BJ (cell line): ENCODE data around the gene CTCF. TPM values are rescaled to one million over a fixed set of nuclear protein-coding genes. Genes with fewer than 3 reads are reported as not detected.

ENCODE experiments used
- CTCF ChIA-PET: fragments of 350-600 bp; formaldehyde crosslinking; extraction: SDS; loops from one replicate; lab custom pipeline; 2021; ENCODE audit warnings: antibody characterized with exemption, inconsistent platforms; lab: Yijun Ruan, JAX
- POLR2A ChIA-PET: fragments of 300-600 bp; sonication (Branson Sonifier 250); formaldehyde crosslinking; extraction: SDS; loops from one replicate; lab custom pipeline; 2021; ENCODE audit warnings: antibody characterized with exemption; lab: Charles Lee
- DNase-seq: peaks from one replicate; pipeline ENCODE4 v3.0.0-alpha.2; 2011; ENCODE audit warnings: low read depth
- H3K27me3 ChIP-seq: 2 replicates; pipeline ENCODE4 v1.6.0; 2011; ENCODE audit warnings: low read length; ENCODE audit not compliant: control insufficient read depth, insufficient read depth
- H3K36me3 ChIP-seq: 2 replicates; pipeline ENCODE4 v1.5.1; 2011; ENCODE audit warnings: low read length; ENCODE audit not compliant: control insufficient read depth, insufficient read depth
- H3K4me3 ChIP-seq: 2 replicates; pipeline ENCODE4 v1.5.1; 2011; ENCODE audit warnings: low read depth, mild to moderate bottlenecking, control low read depth, low read length
- polyA plus RNA-seq: library from polyadenylated mRNA; depleted of rRNA; stranded (reverse); fragments of >200 nt; gene quantifications from 2 replicates; pipeline ENCODE4 v1.2.3, GENCODE V29; 2011
- TF ChIP-seq, protein P1 (sequence below): IDR thresholded peaks from 2 replicates; pipeline ENCODE4 v1.5.1; 2011; ENCODE audit warnings: low read depth, mild to moderate bottlenecking, control low read depth, inconsistent platforms, low read length, moderate library complexity; ENCODE audit not compliant: insufficient read depth

The CTCF gene
- polyA plus RNA-seq, 1 experiment: 20.9 TPM

DNA sequence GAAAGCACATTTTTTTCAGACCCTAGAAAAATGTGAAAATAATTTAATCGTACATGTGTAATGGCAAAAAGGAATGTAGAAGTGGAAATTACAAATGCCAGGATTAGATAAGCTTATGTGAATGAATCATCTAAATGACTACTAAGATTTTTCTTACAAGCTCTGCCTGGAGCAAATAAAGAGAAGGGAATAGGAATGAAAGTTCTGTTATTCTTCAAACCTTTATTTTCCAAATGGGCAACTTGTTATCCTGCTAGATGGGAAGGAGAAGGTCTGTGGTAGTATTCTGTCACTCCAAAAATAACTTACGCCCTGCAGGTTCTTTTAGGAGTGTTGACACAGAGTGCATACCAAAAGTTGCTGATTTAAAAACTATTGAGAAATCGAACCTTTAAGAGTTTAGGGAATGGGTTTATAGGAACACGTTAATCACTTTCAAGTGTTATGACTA is 9.7 kb downstream of the CTCF start:
- TF ChIP-seq, protein P1, sequence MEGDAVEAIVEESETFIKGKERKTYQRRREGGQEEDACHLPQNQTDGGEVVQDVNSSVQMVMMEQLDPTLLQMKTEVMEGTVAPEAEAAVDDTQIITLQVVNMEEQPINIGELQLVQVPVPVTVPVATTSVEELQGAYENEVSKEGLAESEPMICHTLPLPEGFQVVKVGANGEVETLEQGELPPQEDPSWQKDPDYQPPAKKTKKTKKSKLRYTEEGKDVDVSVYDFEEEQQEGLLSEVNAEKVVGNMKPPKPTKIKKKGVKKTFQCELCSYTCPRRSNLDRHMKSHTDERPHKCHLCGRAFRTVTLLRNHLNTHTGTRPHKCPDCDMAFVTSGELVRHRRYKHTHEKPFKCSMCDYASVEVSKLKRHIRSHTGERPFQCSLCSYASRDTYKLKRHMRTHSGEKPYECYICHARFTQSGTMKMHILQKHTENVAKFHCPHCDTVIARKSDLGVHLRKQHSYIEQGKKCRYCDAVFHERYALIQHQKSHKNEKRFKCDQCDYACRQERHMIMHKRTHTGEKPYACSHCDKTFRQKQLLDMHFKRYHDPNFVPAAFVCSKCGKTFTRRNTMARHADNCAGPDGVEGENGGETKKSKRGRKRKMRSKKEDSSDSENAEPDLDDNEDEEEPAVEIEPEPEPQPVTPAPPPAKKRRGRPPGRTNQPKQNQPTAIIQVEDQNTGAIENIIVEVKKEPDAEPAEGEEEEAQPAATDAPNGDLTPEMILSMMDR: no peak
- ChIA-PET CTCF (interaction anchor here (0.5 to 3.0 kb wide), 8 partner anchors 7 to 199 kb away, joined by 3 to 13 read pairs (median 3); partner anchors contain the start of genes CARMIL2 and CTCF), POLR2A (no interaction called here)
- H3K4me3 ChIP-seq: no peak overlapping the region
- H3K36me3 ChIP-seq: peaks cover 2% of the 10 kb centered on the region; the same call in 1 of the 2 replicates
- H3K27me3 ChIP-seq: no peaks in the 10 kb centered on the region
- DNase-seq: peak; percentile 63

DNA sequence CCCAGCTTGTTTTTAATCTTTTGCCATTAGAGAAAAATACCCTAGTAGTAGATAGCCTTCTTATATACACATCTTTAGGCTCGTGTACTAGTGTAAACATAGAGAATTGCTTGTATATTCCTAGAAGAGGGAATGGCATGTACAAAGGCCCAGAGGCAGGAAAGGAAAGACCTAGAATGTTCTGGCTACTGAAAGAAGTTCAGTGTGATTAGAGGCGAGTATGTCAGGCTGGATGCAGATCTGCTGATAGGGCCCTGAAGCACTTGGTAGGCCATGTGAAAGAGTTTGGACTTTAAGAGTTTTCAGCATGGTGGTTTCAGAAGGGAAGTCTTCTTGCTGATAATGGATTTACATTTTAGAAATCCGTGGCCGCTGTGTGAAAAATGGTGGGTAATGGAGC is 17.4 kb downstream of the CTCF start:
- ChIA-PET POLR2A (no interaction called here), CTCF (interaction anchor here (0.6 to 1.7 kb wide), 3 partner anchors 12 to 24 kb away, joined by 3 to 4 read pairs (median 4); partner anchors contain the start of gene CTCF)
- no peak overlapping the region for H3K4me3 ChIP-seq
- peaks cover 2% of the 10 kb centered on the region; the same call in 1 of the 2 replicates for H3K36me3 ChIP-seq
- no peak for DNase-seq
- H3K27me3 ChIP-seq: no peaks in the 10 kb centered on the region
- TF ChIP-seq, protein P1: no peak

DNA sequence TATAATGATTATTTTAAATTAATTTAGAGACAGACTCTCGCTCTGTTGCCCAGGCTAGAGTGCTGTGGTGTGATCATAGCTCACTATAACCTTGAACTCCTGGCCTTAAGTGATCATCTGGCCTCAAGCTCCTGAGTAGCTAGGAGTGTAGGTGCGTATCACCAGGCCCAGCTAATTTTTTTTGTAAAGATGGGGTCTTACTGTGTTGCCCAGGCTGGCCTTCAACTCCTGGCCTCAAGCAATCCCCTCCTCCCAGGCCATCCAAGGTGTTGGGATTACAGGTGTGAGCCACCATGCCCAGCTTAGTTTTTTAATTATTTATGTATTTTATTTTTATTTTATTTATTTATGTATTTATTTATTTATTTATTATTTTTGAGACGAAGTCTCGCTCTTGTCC is 17.9 kb downstream of the CTCF start:
- DNase-seq: no peak
- peaks cover 2% of the 10 kb centered on the region; the same call in 1 of the 2 replicates for H3K36me3 ChIP-seq
- ChIA-PET CTCF (interaction anchor here (0.6 to 1.1 kb wide), 2 partner anchors 18 to 24 kb away, joined by 3 to 4 read pairs; partner anchors contain the start of gene CTCF), POLR2A (no interaction called here)
- no peaks in the 10 kb centered on the region for H3K27me3 ChIP-seq
- no peak overlapping the region for H3K4me3 ChIP-seq
- TF ChIP-seq, protein P1: no peak

- DNase-seq: no peak
- ChIA-PET CTCF (interaction anchor here (0.5 to 1.7 kb wide), 3 partner anchors 34 to 113 kb away, joined by 3 to 4 read pairs (median 3); no protein-coding TSS in a partner anchor), POLR2A (no interaction called here)
- no peaks in the 10 kb centered on the region for H3K27me3 ChIP-seq
- TF ChIP-seq, protein P1: no peak
- no peak overlapping the region for H3K4me3 ChIP-seq
- H3K36me3 ChIP-seq: no peaks in the 10 kb centered on the region; the same call in 1 of the 2 replicates
These were observed 31.0 kb downstream of the CTCF start for GRCh38 chr16:67593288-67593687.

- no peak overlapping the region for H3K4me3 ChIP-seq
- ChIA-PET CTCF (interaction anchor here (1.0 kb wide), 1 partner anchor 34 kb away, joined by 3 read pairs; no protein-coding TSS in a partner anchor), POLR2A (no interaction called here)
- TF ChIP-seq, protein P1: no peak
- no peaks in the 10 kb centered on the region; the same call in none of the 2 replicates for H3K36me3 ChIP-seq
- DNase-seq: no peak
- no peaks in the 10 kb centered on the region for H3K27me3 ChIP-seq
These were observed 31.4 kb downstream of the CTCF start for GRCh38 chr16:67593701-67594100.
